SK-N-SH (cell line): ENCODE measurements around the gene EFHD1. TPM values are rescaled to one million over a fixed set of nuclear protein-coding genes. Genes with fewer than 3 reads are reported as not detected.

Experiments used
- CTCF ChIA-PET: fragments of 300-600, 350-600 bp; formaldehyde crosslinking; extraction: SDS; loops from one replicate; lab custom pipeline; 2021; lab: Yijun Ruan, JAX
- POLR2A ChIA-PET: fragments of 350-600 bp; sonication (Branson Sonifier 250); formaldehyde crosslinking; extraction: SDS; loops from one replicate; lab custom pipeline; 2020; ENCODE audit warnings: antibody characterized with exemption, inconsistent platforms; lab: Yijun Ruan, JAX
- DNase-seq: peaks from one replicate; pipeline ENCODE4 v3.0.0; 2012
- H2AFZ ChIP-seq: fragments of 200-600 bp; sonication (generic); 2 replicates; pipeline ENCODE4 v1.8.1; 2016; ENCODE audit warnings: antibody characterized with exemption, mild to moderate bottlenecking, low read depth
- H3F3A ChIP-seq: fragments of 200-600 bp; sonication (generic); replicated peaks from 2 replicates; pipeline ENCODE3; 2016; ENCODE audit warnings: antibody characterized with exemption, mild to moderate bottlenecking; ENCODE audit not compliant: insufficient read depth
- H3K27ac ChIP-seq, 2 experiments: fragments of 200-500 bp in 1 of 2; fragments of 200-600 bp in 1 of 2; sonication (Bioruptor generic) in 1 of 2; sonication (generic), shearing (Covaris generic) in 1 of 2; 2 replicates each; pipeline versions ENCODE4 v1.5.1 to v1.6.1; 2014 to 2016; ENCODE audit warnings: low read depth in 2 of 2, inconsistent platforms in 1 of 2, low read length in 1 of 2, mild to moderate bottlenecking in 1 of 2, mixed read lengths in 1 of 2
- H3K27me3 ChIP-seq: fragments of 200-600 bp; sonication (generic), shearing (Covaris generic); 2 replicates; pipeline ENCODE4 v1.6.1; 2016; ENCODE audit warnings: mixed run types; ENCODE audit not compliant: insufficient read depth
- H3K36me3 ChIP-seq, 2 experiments: fragments of 200-500 bp in 1 of 2; fragments of 200-600 bp in 1 of 2; sonication (Bioruptor generic) in 1 of 2; sonication (generic) in 1 of 2; replicated peaks in 1 of 2; 2 replicates each; pipeline versions ENCODE3 to v1.5.1; 2014 to 2016; ENCODE audit warnings: low read length in 1 of 2, mild to moderate bottlenecking in 1 of 2; ENCODE audit not compliant: insufficient read depth in 2 of 2, control insufficient read depth in 1 of 2
- H3K4me1 ChIP-seq, 2 experiments: fragments of 200-500 bp in 1 of 2; fragments of 200-600 bp in 1 of 2; sonication (Bioruptor generic) in 1 of 2; sonication (generic), shearing (Covaris generic) in 1 of 2; 2 replicates each; pipeline versions ENCODE4 v1.5.1 to v1.6.1; 2014 to 2016; ENCODE audit warnings: low read depth in 1 of 2, low read length in 1 of 2, mixed run types in 1 of 2; ENCODE audit not compliant: insufficient read depth in 2 of 2, control insufficient read depth in 1 of 2
- H3K4me2 ChIP-seq: fragments of 200-600 bp; sonication (generic), shearing (Covaris generic); 2 replicates; pipeline ENCODE4 v1.6.1; 2017; ENCODE audit warnings: mixed run types
- H3K4me3 ChIP-seq, 2 experiments: fragments of 200-500 bp in 1 of 2; fragments of 200-600 bp in 1 of 2; sonication (Bioruptor generic) in 1 of 2; sonication (generic), shearing (Covaris generic) in 1 of 2; 2 replicates each; pipeline versions ENCODE4 v1.5.1 to v1.8.1; 2014 to 2016; ENCODE audit warnings: low read depth in 2 of 2, inconsistent platforms in 1 of 2, low read length in 1 of 2, mild to moderate bottlenecking in 1 of 2, mixed read lengths in 1 of 2, moderate library complexity in 1 of 2
- H3K79me2 ChIP-seq: fragments of 200-600 bp; sonication (generic); 2 replicates; pipeline ENCODE4 v1.8.1; 2017; ENCODE audit warnings: mild to moderate bottlenecking; ENCODE audit not compliant: insufficient read depth
- H3K9ac ChIP-seq: fragments of 200-600 bp; sonication (generic); 2 replicates; pipeline ENCODE4 v1.6.1; 2017; ENCODE audit warnings: mixed run types
- H3K9me2 ChIP-seq: fragments of 200-600 bp; sonication (generic); 2 replicates; pipeline ENCODE4 v1.6.1; 2017; ENCODE audit warnings: mixed run types
- H3K9me3 ChIP-seq: fragments of 200-600 bp; sonication (generic); 2 replicates; pipeline ENCODE4 v1.6.1; 2017; ENCODE audit warnings: mixed run types, mild to moderate bottlenecking, moderate library complexity
- H4K20me1 ChIP-seq: fragments of 200-600 bp; sonication (generic); 2 replicates; pipeline ENCODE4 v1.6.1; 2017; ENCODE audit warnings: mild to moderate bottlenecking, mixed run types; ENCODE audit not compliant: insufficient read depth
- CHD2 ChIP-seq: fragments of 150-350 bp; IDR thresholded peaks from 2 replicates; pipeline ENCODE4 v1.6.1; 2018; ENCODE audit warnings: low read length; ENCODE audit not compliant: partially characterized antibody
- EP300 ChIP-seq, 2 experiments: IDR thresholded peaks; 2 replicates each; pipeline versions ENCODE4 v1.4.0 to v1.6.1; 2012; ENCODE audit warnings: borderline replicate concordance in 1 of 2, low read depth in 1 of 2, low read length in 1 of 2
- FOSL2 ChIP-seq: IDR thresholded peaks from 2 replicates; pipeline ENCODE4 v1.4.0; 2012; ENCODE audit warnings: low read depth, mild to moderate bottlenecking, moderate library complexity, borderline replicate concordance
- FOXJ3 ChIP-seq: sonication (generic); formaldehyde crosslinking; IDR thresholded peaks from 2 replicates; pipeline ENCODE4 v1.5.1; 2020; ENCODE audit warnings: mild to moderate bottlenecking, missing genetic modification reagents
- GABPA ChIP-seq: IDR thresholded peaks from 2 replicates; pipeline ENCODE4 v1.4.0; 2012; ENCODE audit warnings: low read depth, mild to moderate bottlenecking
- JUND ChIP-seq: IDR thresholded peaks from 2 replicates; pipeline ENCODE4 v1.4.0; 2012
- NFIC ChIP-seq: IDR thresholded peaks from 2 replicates; pipeline ENCODE4 v1.4.0; 2012; ENCODE audit warnings: borderline replicate concordance
- POLR2AphosphoS5 ChIP-seq: IDR thresholded peaks from 2 replicates; pipeline ENCODE4 v1.6.1; 2012; ENCODE audit warnings: low read depth, low read length
- RFX5 ChIP-seq: IDR thresholded peaks from 2 replicates; pipeline ENCODE4 v1.6.1; 2012; ENCODE audit warnings: mild to moderate bottlenecking, improper control_type of control experiment, low read length
- SIN3A ChIP-seq: IDR thresholded peaks from 2 replicates; pipeline ENCODE4 v1.6.1; 2012; ENCODE audit warnings: low read depth, mild to moderate bottlenecking, low read length, moderate library complexity, borderline replicate concordance
- TAF1 ChIP-seq: IDR thresholded peaks from 2 replicates; pipeline ENCODE4 v1.6.1; 2012; ENCODE audit warnings: low read depth, mild to moderate bottlenecking, low read length, moderate library complexity, borderline replicate concordance
- TCF12 ChIP-seq: IDR thresholded peaks from 2 replicates; pipeline ENCODE4 v1.4.0; 2012
- WGBS: methylation state at CpG from one replicate; pipeline ENCODE4 v1.1.6; 2017; ENCODE audit warnings: low lambda C conversion rate; 5-methylcytosine and 5-hydroxymethylcytosine counted together
- polyA plus RNA-seq, 3 experiments: library from polyadenylated mRNA; depleted of rRNA; stranded (reverse); fragments of >200 nt; gene quantifications; 2 replicates each; pipeline ENCODE4 v1.2.3, GENCODE V29; 2012
- TF ChIP-seq, protein P1 (sequence below): IDR thresholded peaks from 2 replicates; pipeline ENCODE4 v1.4.0; 2012; ENCODE audit warnings: low read depth
- TF ChIP-seq, protein P2 (sequence below): IDR thresholded peaks from 2 replicates; pipeline ENCODE4 v1.4.0; 2012; ENCODE audit warnings: low read depth, borderline replicate concordance
- TF ChIP-seq, protein P3 (sequence below): fragments of 150-350 bp; IDR thresholded peaks from 2 replicates; pipeline ENCODE4 v1.6.1; 2016; ENCODE audit warnings: mild to moderate bottlenecking, low read depth, low read length
- TF ChIP-seq, protein P4 (sequence below): IDR thresholded peaks from 2 replicates; pipeline ENCODE4 v1.6.1; 2012; ENCODE audit warnings: mild to moderate bottlenecking, low read depth, low read length, moderate library complexity

EFHD1 gene
- polyA plus RNA-seq, 1 of the 3 experiments (the other 2 are of a cell fraction): not detected

DNA sequence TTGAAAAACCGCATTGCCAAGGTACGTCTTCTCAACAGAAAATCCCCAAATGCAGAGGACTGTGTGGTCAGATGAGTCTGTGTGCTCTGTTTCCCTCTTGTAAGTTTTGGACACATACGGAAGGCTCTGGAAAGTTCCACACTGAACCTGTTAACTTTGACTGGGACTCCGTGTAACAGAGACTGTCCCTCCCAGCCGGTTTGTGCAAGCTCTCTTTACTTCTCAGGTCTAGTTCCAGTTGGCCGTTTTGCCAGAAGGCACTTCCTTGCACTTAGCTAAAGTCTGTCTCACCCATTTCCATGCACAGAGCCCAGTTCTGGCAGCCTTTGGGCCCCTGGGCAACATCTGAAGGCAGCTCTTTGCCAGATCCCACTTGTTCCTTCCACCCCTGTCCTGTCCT is 22.0 kb downstream of the EFHD1 start:
- ChIA-PET CTCF (no interaction called here), POLR2A (no interaction called here)

More for the DNA sequence above, 22.0 kb downstream of the EFHD1 start:
- Histone ChIP-seq H3K36me3 (no peaks in the 10 kb centered on the region), H3K79me2 (no peaks in the 10 kb centered on the region), H3K27me3 (no peaks in the 10 kb centered on the region), H3K4me1 (no peaks in the 10 kb centered on the region), H3K27ac (no peak overlapping the region), H4K20me1 (no peaks in the 10 kb centered on the region), H3K4me2 (no peak overlapping the region), H2AFZ (no peak overlapping the region), H3K9me3 (no peaks in the 10 kb centered on the region), H3K9me2 (no peaks in the 10 kb centered on the region), H3K4me3 (no peak overlapping the region), H3K9ac (no peak overlapping the region), H3F3A (no peaks in the 10 kb centered on the region)
- WGBS: 69% methylated on average over 6 of the region's 6 CpGs
- TF ChIP-seq NFIC (no peak), POLR2AphosphoS5 (no peak), TCF12 (no peak), SIN3A (no peak), JUND (no peak), EP300 (IDR thresholded peaks at IDR 0.05; ENCODE audit: borderline replicate concordance in 1 of 2, low read depth in 1 of 2, low read length in 1 of 2) (no peak), FOSL2 (no peak), TAF1 (no peak), RFX5 (no peak), FOXJ3 (CRISPR knock-in tag) (no peak), GABPA (no peak), CHD2 (no peak)
- TF ChIP-seq, protein P1, sequence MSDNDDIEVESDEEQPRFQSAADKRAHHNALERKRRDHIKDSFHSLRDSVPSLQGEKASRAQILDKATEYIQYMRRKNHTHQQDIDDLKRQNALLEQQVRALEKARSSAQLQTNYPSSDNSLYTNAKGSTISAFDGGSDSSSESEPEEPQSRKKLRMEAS: no peak
- TF ChIP-seq, protein P2, sequence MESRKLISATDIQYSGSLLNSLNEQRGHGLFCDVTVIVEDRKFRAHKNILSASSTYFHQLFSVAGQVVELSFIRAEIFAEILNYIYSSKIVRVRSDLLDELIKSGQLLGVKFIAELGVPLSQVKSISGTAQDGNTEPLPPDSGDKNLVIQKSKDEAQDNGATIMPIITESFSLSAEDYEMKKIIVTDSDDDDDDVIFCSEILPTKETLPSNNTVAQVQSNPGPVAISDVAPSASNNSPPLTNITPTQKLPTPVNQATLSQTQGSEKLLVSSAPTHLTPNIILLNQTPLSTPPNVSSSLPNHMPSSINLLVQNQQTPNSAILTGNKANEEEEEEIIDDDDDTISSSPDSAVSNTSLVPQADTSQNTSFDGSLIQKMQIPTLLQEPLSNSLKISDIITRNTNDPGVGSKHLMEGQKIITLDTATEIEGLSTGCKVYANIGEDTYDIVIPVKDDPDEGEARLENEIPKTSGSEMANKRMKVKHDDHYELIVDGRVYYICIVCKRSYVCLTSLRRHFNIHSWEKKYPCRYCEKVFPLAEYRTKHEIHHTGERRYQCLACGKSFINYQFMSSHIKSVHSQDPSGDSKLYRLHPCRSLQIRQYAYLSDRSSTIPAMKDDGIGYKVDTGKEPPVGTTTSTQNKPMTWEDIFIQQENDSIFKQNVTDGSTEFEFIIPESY: no peak
- TF ChIP-seq, protein P3, sequence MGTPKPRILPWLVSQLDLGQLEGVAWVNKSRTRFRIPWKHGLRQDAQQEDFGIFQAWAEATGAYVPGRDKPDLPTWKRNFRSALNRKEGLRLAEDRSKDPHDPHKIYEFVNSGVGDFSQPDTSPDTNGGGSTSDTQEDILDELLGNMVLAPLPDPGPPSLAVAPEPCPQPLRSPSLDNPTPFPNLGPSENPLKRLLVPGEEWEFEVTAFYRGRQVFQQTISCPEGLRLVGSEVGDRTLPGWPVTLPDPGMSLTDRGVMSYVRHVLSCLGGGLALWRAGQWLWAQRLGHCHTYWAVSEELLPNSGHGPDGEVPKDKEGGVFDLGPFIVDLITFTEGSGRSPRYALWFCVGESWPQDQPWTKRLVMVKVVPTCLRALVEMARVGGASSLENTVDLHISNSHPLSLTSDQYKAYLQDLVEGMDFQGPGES: no peak
- TF ChIP-seq, protein P4, sequence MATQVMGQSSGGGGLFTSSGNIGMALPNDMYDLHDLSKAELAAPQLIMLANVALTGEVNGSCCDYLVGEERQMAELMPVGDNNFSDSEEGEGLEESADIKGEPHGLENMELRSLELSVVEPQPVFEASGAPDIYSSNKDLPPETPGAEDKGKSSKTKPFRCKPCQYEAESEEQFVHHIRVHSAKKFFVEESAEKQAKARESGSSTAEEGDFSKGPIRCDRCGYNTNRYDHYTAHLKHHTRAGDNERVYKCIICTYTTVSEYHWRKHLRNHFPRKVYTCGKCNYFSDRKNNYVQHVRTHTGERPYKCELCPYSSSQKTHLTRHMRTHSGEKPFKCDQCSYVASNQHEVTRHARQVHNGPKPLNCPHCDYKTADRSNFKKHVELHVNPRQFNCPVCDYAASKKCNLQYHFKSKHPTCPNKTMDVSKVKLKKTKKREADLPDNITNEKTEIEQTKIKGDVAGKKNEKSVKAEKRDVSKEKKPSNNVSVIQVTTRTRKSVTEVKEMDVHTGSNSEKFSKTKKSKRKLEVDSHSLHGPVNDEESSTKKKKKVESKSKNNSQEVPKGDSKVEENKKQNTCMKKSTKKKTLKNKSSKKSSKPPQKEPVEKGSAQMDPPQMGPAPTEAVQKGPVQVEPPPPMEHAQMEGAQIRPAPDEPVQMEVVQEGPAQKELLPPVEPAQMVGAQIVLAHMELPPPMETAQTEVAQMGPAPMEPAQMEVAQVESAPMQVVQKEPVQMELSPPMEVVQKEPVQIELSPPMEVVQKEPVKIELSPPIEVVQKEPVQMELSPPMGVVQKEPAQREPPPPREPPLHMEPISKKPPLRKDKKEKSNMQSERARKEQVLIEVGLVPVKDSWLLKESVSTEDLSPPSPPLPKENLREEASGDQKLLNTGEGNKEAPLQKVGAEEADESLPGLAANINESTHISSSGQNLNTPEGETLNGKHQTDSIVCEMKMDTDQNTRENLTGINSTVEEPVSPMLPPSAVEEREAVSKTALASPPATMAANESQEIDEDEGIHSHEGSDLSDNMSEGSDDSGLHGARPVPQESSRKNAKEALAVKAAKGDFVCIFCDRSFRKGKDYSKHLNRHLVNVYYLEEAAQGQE: no peak
- DNase-seq: no peak
